IPS DF 19.7 (cell line): ENCODE measurements around the gene IPO7.
"Not testable (repeated sequence)": the region's sequence is repeated elsewhere in the genome, so short reads cannot be mapped to it uniquely, and the experiment has no call there.

Experiments used
- DNase-seq: peaks from one replicate; pipeline ENCODE4 v3.0.0-alpha.2; 2013; ENCODE audit warnings: low read depth, low spot score

Gene IPO7

GRCh38 chr11:9384535-9385326 is at the start of gene IPO7:
IPO7 (plus strand) TSS chr11:9384652; CDS start chr11:9384764, 112 bp downstream.
- DNase-seq, result peak; percentile 78

GRCh38 chr11:9341638-9342178 is 42.7 kb upstream of the IPO7 start:
- no peak for DNase-seq

GRCh38 chr11:9344061-9344680 is 40.3 kb upstream of the IPO7 start:
- no peak for DNase-seq

GRCh38 chr11:9347100-9347499 is 37.4 kb upstream of the IPO7 start:
- no peak for DNase-seq

- DNase-seq, result not testable (repeated sequence)
Measured at GRCh38 chr11:9347779-9348178, 36.7 kb upstream of the IPO7 start.

- DNase-seq, result no peak
Measured at GRCh38 chr11:9351321-9351881, 33.1 kb upstream of the IPO7 start.

GRCh38 chr11:9357041-9357440 is 27.4 kb upstream of the IPO7 start:
- DNase-seq, result no peak

GRCh38 chr11:9360862-9361622 is 23.4 kb upstream of the IPO7 start:
- not testable (repeated sequence) for DNase-seq

GRCh38 chr11:9362393-9362863 is 22.0 kb upstream of the IPO7 start:
- DNase-seq, result no peak

- DNase-seq, result peak; percentile 88
Measured at GRCh38 chr11:9363954-9364912, 20.2 kb upstream of the IPO7 start.

GRCh38 chr11:9367551-9367950 is 16.9 kb upstream of the IPO7 start:
- DNase-seq, result no peak

GRCh38 chr11:9377036-9377435 is 7.4 kb upstream of the IPO7 start:
- no peak for DNase-seq

GRCh38 chr11:9379041-9379440 is 5.4 kb upstream of the IPO7 start:
- no peak for DNase-seq

GRCh38 chr11:9380773-9381172 is 3.7 kb upstream of the IPO7 start:
- DNase-seq, result no peak

- DNase-seq, result no peak
Measured at GRCh38 chr11:9385327-9385899, 961 bp downstream of the IPO7 start.

GRCh38 chr11:9386086-9386485 is 1.6 kb downstream of the IPO7 start:
- no peak for DNase-seq

- DNase-seq, result no peak
Measured at GRCh38 chr11:9386901-9387300, 2.4 kb downstream of the IPO7 start.

GRCh38 chr11:9396310-9396709 is 11.9 kb downstream of the IPO7 start:
- DNase-seq, result no peak

- no peak for DNase-seq
Measured at GRCh38 chr11:9396752-9397151, 12.3 kb downstream of the IPO7 start.
